ENCODE results near the gene IFNGR2.
"Not testable (repeated sequence)": the region's sequence is repeated elsewhere in the genome, so short reads cannot be mapped to it uniquely, and the experiment has no call there.

Gene IFNGR2

GRCh38 chr21:33374450-33375096 lies 28.6 kb upstream of the IFNGR2 start:
- no peak for DNase-seq

DNA sequence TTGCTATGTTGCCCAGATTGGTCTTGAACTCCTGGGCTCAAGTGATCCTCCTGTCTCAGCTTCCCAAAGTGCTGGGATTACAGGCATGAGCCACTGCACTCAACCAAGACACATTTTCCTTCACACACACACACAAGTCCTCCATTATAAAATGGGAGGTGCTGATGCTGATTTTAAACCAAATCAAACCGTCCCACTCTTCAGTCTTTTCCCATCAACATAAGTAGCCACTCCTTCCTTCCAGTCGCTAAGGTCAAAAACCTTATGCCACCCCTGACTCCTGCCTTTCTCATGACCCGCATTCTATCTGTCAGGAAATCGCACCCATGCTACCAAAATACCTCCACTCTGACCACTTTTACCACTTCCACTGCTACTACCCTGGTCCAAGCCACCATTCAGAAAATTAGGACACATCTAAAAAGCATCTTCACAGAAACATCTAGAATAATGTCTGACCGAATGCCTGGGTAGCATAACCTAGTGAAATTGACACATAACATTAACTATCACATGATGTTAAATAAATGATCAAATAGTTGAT lies 28.0 kb upstream of the IFNGR2 start:
- DNase-seq, result no peak

DNA sequence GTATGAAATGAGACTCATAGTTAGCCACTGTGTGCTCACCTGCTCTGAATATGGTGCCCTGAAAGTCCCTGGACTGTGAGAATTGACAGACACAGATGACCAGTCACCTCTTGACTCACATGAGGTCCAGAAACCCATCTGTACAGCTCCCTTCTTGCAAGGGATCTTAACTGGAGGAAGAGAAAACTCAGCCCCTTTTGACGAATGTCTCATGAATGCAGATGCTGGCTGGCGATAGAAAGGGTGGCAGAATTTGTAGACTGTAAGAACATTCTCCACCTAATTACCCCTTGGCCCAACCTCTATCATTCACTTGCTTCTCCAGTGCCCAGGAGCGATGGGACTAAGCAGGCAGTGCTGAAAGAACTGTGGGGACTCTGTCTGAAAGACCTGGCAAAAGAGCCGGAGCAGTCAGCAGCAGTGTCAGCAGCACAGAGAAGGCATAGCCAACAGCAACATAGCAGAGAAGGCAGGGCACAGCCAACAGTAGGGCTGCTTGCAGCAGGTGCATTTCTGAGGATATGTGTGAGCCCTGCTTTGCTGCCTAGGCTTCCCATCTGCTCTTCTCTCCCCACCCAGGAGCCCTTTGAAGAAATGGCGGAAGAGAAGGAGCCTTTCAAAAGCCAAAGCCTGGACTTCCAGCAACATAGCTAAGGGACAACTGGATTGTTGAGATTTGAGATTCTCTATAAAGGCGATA lies 25.8 kb upstream of the IFNGR2 start:
- no peak for DNase-seq

DNA sequence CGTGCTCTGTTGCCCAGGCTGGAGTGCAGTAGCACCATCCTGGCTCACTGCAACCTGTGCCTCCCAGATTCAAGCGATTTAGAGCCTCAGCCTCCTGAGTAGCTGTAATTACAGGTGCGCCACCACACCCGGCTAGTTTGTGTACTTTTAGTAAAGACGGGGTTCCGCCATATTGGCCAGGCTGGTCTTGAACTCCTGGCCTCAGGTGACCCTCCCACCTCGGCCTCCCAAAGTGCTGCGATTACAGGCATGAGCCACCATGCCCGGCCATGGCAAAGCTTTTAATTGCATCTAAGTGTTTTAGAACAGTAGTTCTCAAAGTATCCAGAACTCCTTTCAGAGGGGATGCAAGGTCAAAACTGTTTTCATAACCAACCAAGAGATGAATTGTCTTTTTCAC lies 25.1 kb upstream of the IFNGR2 start:
- no peak for DNase-seq

DNA sequence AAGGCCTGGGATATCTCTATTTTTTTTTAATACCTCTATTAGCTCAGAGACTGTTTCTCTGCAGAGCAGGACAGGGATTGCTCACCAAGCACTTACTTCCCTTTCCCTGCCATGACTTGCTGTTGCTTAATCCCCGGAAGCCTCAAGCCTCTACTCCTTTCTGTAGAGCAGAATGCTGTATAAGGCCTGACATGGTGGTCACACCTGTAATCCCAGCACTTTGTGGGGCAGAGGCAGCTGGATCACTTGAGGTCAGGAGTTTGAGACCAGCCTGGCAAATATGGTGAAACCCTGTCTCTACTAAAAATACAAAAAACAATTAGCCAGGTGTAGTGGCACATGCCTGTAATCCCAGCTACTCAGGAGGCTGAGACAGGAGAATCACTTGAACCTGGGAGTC lies 23.3 kb upstream of the IFNGR2 start:
- not testable (repeated sequence) for DNase-seq

DNA sequence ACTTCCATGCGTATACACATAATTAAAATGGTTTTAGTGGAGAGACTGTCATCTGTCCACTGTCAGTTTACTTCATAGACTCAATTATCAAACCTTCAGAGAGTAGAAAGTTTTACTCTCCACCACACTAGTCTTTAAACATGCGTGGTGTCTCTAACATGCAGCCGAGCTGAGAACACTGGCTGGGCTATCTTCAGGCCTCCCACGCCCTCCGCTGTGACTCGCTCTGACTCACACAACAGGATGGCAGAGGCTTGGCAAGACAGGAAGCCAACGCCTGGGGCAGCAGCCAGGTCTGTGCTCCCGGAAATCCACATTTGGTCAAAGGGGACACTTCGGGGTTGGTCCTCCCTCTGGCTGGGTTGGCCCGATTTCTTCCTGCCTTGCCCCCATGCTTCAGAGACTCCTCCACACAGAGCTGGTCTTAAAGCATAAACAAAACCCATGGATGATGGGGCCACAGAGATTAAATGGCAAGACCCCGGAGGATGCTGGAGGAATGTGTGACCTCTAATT lies 22.7 kb upstream of the IFNGR2 start:
- no peak for DNase-seq

DNA sequence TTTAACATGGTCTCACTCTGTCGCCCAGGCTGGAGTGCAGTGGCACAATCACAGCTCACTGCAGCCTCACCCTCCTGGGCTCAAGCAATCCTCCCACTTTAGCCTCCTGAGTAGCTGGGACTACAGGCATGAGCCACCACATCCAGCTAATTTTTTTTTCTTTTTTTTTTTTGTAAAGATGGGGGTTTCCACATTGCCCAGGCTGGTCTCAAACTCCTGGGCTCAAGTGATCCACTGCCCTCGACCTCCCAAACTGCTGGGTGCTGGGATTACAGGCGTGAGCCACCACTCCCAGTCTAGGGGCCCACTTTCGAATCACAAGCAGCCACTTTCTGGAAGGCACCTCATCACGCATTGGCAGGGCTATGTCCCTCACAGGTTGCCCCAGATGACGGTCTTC lies 21.8 kb upstream of the IFNGR2 start:
- not testable (repeated sequence) for DNase-seq

DNA sequence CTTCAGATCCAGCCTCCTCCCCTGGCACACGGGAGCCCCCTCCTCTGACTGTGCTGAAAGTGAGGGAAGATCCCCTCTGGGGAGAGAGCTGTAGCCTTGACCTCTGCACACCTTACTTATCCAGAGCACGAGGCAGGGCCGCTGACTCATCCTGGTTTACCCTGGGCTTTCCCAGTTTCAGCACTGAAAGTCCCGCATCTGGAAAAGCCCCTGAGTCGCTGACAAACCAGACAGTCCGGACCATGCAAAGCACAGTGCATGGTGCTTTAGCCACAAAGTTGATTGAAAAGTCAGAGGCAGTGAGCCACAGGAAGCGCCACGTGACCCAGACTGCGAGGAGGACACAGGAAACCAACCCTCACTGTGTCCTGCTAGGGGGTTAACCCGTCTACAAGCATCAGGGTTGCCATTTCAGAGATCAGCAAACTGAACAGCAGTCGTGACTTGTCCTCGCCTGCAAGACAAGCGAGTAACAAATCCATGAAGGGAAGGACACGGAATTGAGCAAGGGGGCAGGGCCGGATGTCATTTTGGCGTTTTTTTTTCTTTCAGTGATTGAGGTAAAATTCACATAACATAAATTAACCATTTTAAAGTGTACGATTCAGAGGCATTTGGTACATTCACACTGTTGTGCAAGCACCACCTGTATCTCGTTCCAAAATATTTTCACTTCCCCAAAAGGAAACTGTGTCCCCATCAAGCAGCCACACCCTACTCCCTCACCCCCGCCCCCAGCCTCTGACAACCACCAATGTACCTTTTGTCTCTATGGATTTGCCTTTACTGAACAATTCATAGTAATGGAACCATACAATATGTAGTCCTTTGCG lies 19.9 kb upstream of the IFNGR2 start:
- no peak for DNase-seq

DNA sequence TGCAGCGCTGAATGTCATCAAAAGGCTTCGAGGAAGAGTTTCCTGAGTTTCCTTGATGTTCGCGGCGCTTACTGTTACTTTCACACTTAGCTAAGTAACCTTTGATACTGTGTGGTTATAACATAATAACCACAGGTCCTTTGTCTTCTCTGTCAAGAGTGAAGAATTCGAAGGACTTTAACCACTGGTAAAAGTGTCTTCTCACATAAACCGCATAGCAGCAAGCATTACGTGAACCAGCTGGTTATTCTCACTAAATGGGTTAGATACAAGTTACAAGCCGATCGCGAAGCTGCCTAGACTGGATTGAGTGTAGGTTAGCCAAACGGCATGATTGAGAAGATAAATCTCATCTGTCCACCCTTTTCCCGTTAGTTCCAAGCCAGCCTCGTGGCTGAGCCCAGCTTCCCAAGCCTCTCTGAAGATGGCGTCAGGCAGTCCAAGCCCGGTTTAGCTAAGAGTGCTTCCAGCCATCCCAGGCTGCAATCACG lies 18.3 kb upstream of the IFNGR2 start:
- DNase-seq, result no peak

GRCh38 chr21:33386222-33386784 lies 16.9 kb upstream of the IFNGR2 start:
- DNase-seq, result no peak

DNA sequence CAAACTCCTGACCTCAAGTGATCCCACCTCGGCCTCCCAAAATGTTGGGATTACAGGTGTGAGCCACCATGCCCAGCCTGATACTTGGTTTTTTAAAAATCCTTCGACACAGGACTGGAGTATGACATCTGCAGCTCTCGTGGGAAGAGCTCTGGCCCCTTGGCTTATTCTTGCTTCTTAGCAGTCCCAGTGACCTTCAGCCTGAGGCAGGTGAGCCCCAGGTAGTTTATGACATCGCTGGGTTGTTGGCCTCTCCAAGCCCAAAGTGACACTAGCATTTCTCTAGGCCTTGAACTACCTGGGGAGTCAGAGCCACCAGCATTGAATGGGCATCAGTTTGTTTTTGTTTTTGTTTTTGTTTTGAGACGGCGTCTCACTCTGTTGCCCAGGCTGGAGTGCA lies 15.9 kb upstream of the IFNGR2 start:
- DNase-seq, result no peak

GRCh38 chr21:33388188-33388587 lies 15.0 kb upstream of the IFNGR2 start:
- DNase-seq, result no peak

- no peak for DNase-seq
These were observed 12.7 kb upstream of the IFNGR2 start for GRCh38 chr21:33390479-33390878.

DNA sequence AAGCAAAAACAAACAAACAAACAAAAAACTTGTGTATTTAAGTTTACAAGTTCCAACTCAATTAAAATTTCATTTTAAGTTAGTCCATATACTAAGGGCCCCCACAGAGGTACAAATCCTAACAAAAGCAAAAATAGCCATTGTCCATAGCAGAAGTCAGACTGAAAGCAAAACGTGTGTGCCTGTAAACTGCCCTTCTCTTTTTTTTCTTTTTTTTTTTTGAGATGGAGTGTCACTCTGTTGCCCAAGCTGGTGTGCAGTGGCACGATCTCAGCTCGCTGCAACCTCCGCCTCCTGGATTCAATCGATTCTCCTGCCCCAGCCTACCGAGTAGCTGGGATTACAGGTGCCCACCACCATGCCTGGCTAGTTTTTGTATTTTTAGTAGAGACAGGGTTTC lies 11.6 kb upstream of the IFNGR2 start:
- DNase-seq, result no peak

- no peak for DNase-seq
These were observed 10.8 kb upstream of the IFNGR2 start for GRCh38 chr21:33392284-33392985.

DNA sequence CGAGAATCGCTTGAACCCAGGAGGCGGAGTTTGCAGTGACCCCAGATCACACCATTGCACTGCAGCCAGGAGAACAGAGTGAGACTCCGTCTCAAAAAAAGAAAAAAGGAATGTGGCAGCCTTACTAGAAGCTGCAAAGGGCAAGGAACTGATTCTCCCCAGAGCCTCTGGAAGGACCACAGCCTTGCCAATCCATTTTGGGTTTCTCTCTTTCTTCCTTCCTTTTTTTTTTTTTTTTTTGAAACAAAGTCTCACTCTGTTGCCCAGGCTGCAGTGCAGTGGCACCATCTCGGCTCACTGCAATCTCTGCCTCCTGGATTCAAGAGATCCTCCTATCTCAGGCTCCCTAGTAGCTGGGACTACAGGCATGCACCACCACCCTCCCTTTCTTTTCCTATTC lies 9.9 kb upstream of the IFNGR2 start:
- no peak for DNase-seq

- DNase-seq, result no peak
These were observed 9.0 kb upstream of the IFNGR2 start for GRCh38 chr21:33394260-33394659.

DNA sequence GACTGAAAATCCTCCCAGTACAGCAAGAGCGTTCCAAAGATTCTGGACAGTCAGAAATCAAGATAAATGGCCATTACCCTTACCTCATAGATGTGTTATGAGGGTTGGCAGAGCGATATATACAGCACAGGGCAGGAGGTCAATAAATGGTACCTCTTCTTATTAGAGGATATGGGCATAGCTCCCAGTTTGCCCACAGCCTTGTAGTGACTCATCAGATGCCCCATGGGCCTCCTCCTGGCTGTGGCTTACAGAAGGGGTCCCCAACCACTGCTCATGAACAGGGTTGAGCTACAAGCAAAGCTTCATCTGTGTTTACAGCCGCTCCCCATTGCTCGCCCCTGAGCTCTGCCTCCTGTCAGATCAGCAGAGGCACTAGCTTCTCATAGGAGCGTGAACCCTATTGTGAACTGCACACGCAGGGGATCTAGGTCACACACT lies 7.3 kb upstream of the IFNGR2 start:
- no peak for DNase-seq

- no peak for DNase-seq
These were observed 6.8 kb upstream of the IFNGR2 start for GRCh38 chr21:33396436-33396835.

GRCh38 chr21:33396951-33397350 lies 6.3 kb upstream of the IFNGR2 start:
- DNase-seq, result no peak

DNA sequence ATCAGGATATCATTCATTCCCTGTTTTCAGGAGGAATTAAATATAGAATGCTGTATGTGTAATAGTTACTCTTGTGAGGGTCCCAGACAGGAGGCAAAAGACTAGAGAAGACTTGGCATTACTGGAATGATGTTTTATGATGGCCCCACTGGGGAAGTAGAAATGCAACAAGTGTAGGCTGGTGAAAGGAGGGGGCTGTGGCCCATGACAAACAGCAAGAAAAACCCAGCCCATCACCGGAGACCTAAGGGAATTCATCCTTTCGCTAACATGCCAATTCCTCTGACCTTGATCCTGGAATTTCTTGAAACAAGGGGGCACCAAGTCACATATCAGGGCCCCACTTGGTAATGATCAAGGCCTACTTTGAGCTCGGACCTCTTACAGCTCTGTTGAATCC lies 5.5 kb upstream of the IFNGR2 start:
- DNase-seq, result no peak

DNA sequence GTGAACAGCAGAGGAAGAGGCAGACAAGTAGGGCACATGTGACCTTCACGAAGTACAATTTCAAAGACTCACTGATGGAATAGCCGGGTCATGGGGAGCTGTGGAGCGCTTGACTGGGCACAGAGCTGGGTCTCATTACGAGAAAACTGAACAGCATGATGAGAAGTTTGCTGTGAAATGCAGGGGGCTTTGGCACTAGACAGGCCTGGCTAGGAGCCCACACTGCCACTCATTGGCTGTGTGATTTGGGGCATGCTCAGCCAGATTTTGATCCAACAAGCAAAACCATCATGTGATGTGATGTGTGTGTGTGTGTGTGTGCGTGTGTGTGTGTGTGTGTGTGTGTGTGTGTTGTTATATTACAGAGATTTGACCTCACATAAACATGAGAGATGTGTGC lies 4.9 kb upstream of the IFNGR2 start:
- DNase-seq, result no peak

Measured in right kidney (tissue), 1 donor.